ENCODE results near the gene BTLA.

DNA sequence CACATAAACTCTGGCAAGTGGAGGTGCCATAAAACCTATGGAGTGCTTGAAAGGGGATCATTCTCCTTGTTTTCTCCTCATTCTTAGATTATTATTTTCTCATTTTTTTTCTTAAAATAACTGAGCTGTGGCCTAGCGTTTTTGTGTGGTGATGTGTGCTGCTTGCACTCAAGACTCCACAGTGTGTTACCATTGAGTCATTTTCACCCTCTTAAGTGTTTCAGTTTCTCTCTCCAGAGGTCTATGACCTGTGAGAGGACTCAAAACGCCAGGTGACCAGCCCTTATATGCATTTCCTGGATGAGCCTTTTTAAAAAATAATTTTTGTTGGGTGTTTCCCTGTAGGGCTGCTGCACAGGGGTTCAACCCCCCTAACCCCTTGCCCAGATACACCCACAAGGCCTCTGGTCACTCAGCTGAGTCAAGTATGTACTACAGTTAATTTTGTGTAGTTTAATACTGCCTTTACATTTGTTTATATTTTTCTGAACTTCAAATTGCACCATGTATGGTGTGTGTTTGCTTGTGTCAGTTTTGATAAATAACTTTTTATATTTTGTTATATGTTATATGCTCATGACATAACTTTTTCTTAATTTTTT, 15.4 kb upstream of the BTLA start:
- TF ChIP-seq RAD21 (IDR thresholded peaks at IDR 0.05; ENCODE audit: low read depth) (no peak), TEAD4 (IDR thresholded peaks at IDR 0.05) (no peak), TAF1 (IDR thresholded peaks at IDR 0.05; ENCODE audit: low read depth) (no peak), USF1 (IDR thresholded peaks at IDR 0.05) (no peak), CREB1 (IDR thresholded peaks at IDR 0.05; ENCODE audit: low read depth) (no peak), REST (IDR thresholded peaks at IDR 0.05; ENCODE audit: low read depth) (no peak), EP300 (IDR thresholded peaks at IDR 0.05; ENCODE audit: borderline replicate concordance) (no peak), FOXM1 (IDR thresholded peaks at IDR 0.05; ENCODE audit: borderline replicate concordance, low read depth) (no peak), YY1 (IDR thresholded peaks at IDR 0.05; ENCODE audit: low read depth) (no peak)
- TF ChIP-seq, protein P1, sequence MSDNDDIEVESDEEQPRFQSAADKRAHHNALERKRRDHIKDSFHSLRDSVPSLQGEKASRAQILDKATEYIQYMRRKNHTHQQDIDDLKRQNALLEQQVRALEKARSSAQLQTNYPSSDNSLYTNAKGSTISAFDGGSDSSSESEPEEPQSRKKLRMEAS (IDR thresholded peaks at IDR 0.05) = no peak

Data from Ishikawa (cell line).